KMS-11 (cell line): ENCODE measurements around the gene FBXO31.

Experiments used
- H2AFZ ChIP-seq: fragments of 200-600 bp; sonication (generic); 2 replicates; pipeline ENCODE4 v1.6.1; 2016; ENCODE audit warnings: antibody characterized with exemption, mixed run types, low read depth
- H3K27ac ChIP-seq: fragments of 200-600 bp; sonication (generic); 2 replicates; pipeline ENCODE4 v1.6.1; 2016; ENCODE audit warnings: mild to moderate bottlenecking, mixed run types
- H3K27me3 ChIP-seq: fragments of 200-600 bp; sonication (generic); 2 replicates; pipeline ENCODE4 v1.6.1; 2017; ENCODE audit warnings: mild to moderate bottlenecking, low read depth, mixed run types, moderate library complexity; ENCODE audit not compliant: insufficient read depth
- H3K36me3 ChIP-seq: fragments of 200-600 bp; sonication (generic); 2 replicates; pipeline ENCODE4 v1.6.1; 2017; ENCODE audit warnings: mild to moderate bottlenecking, mixed run types; ENCODE audit not compliant: insufficient read depth
- H3K4me1 ChIP-seq: fragments of 200-600 bp; sonication (generic); 2 replicates; pipeline ENCODE4 v1.6.1; 2016; ENCODE audit warnings: mild to moderate bottlenecking, low read depth, mixed run types; ENCODE audit not compliant: poor library complexity, severe bottlenecking
- H3K4me2 ChIP-seq: fragments of 200-600 bp; sonication (generic); 2 replicates; pipeline ENCODE4 v1.7.0; 2016; ENCODE audit warnings: mild to moderate bottlenecking, mixed run types
- H3K4me3 ChIP-seq: fragments of 200-600 bp; sonication (generic); IDR thresholded peaks from 2 replicates; pipeline ENCODE4 v1.6.1; 2017; ENCODE audit warnings: low read depth, low read length, mixed read lengths; ENCODE audit not compliant: insufficient read depth
- H3K79me2 ChIP-seq: fragments of 200-600 bp; sonication (generic); 2 replicates; pipeline ENCODE4 v1.6.1; 2016; ENCODE audit warnings: low read depth, mixed run types; ENCODE audit not compliant: insufficient read depth
- H3K9ac ChIP-seq: fragments of 200-600 bp; sonication (generic); 2 replicates; pipeline ENCODE4 v1.6.1; 2016; ENCODE audit warnings: mild to moderate bottlenecking, mixed run types
- H4K20me1 ChIP-seq: fragments of 200-600 bp; sonication (generic); 2 replicates; pipeline ENCODE4 v1.6.1; 2016; ENCODE audit warnings: mild to moderate bottlenecking, mixed run types; ENCODE audit not compliant: insufficient read depth
- TF ChIP-seq, protein P1 (sequence below): fragments of 200-600 bp; sonication (generic); conservative IDR thresholded peaks from 2 replicates; pipeline ENCODE4 v1.6.1; 2017; ENCODE audit warnings: low read depth, mild to moderate bottlenecking, antibody characterized with exemption, low read length, moderate library complexity, mixed read lengths

FBXO31 gene

GRCh38 chr16:87323727-87324410, 59.7 kb downstream of the FBXO31 start:
- Histone ChIP-seq H3K36me3 (no peaks in the 10 kb centered on the region), H3K79me2 (peaks cover 2% of the 10 kb centered on the region), H3K4me1 (peaks cover 8% of the 10 kb centered on the region), H4K20me1 (no peaks in the 10 kb centered on the region), H3K4me2 (no peak overlapping the region), H3K4me3 (no peak overlapping the region), H3K9ac (no peak overlapping the region), H3K27me3 (no peaks in the 10 kb centered on the region), H2AFZ (no peak overlapping the region), H3K27ac (no peak overlapping the region)
- TF ChIP-seq, protein P1, sequence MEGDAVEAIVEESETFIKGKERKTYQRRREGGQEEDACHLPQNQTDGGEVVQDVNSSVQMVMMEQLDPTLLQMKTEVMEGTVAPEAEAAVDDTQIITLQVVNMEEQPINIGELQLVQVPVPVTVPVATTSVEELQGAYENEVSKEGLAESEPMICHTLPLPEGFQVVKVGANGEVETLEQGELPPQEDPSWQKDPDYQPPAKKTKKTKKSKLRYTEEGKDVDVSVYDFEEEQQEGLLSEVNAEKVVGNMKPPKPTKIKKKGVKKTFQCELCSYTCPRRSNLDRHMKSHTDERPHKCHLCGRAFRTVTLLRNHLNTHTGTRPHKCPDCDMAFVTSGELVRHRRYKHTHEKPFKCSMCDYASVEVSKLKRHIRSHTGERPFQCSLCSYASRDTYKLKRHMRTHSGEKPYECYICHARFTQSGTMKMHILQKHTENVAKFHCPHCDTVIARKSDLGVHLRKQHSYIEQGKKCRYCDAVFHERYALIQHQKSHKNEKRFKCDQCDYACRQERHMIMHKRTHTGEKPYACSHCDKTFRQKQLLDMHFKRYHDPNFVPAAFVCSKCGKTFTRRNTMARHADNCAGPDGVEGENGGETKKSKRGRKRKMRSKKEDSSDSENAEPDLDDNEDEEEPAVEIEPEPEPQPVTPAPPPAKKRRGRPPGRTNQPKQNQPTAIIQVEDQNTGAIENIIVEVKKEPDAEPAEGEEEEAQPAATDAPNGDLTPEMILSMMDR = no peak

GRCh38 chr16:87322833-87323726, 60.5 kb downstream of the FBXO31 start:
- H4K20me1 ChIP-seq = no peaks in the 10 kb centered on the region
- H3K27me3 ChIP-seq = no peaks in the 10 kb centered on the region
- TF ChIP-seq, protein P1 = no peak
- peaks cover 14% of the 10 kb centered on the region for H3K4me1 ChIP-seq
- H3K27ac ChIP-seq = no peak overlapping the region
- H3K4me2 ChIP-seq = no peak overlapping the region
- no peak overlapping the region for H3K9ac ChIP-seq
- no peak overlapping the region for H3K4me3 ChIP-seq
- peaks cover 10% of the 10 kb centered on the region for H3K79me2 ChIP-seq
- no peak overlapping the region for H2AFZ ChIP-seq
- no peaks in the 10 kb centered on the region for H3K36me3 ChIP-seq

GRCh38 chr16:87322360-87322759, 61.2 kb downstream of the FBXO31 start:
- H3K27me3 ChIP-seq = no peaks in the 10 kb centered on the region
- no peak overlapping the region for H3K9ac ChIP-seq
- H3K4me1 ChIP-seq = peaks cover 14% of the 10 kb centered on the region
- TF ChIP-seq, protein P1 = no peak
- no peak overlapping the region for H3K4me2 ChIP-seq
- H4K20me1 ChIP-seq = no peaks in the 10 kb centered on the region
- H3K79me2 ChIP-seq = peaks cover 17% of the 10 kb centered on the region
- H2AFZ ChIP-seq = no peak overlapping the region
- H3K27ac ChIP-seq = no peak overlapping the region
- no peaks in the 10 kb centered on the region for H3K36me3 ChIP-seq
- no peak overlapping the region for H3K4me3 ChIP-seq

GRCh38 chr16:87321336-87322107, 62.1 kb downstream of the FBXO31 start:
- no peaks in the 10 kb centered on the region for H3K36me3 ChIP-seq
- H3K27ac ChIP-seq = no peak overlapping the region
- TF ChIP-seq, protein P1 = no peak

More at GRCh38 chr16:87321336-87322107, 62.1 kb downstream of the FBXO31 start:
- H3K4me2 ChIP-seq = no peak overlapping the region
- no peak overlapping the region for H3K4me3 ChIP-seq
- H3K4me1 ChIP-seq = peaks cover 14% of the 10 kb centered on the region
- H3K27me3 ChIP-seq = no peaks in the 10 kb centered on the region
- H3K9ac ChIP-seq = no peak overlapping the region
- no peak overlapping the region for H2AFZ ChIP-seq
- peaks cover 18% of the 10 kb centered on the region for H3K79me2 ChIP-seq
- no peaks in the 10 kb centered on the region for H4K20me1 ChIP-seq
